ENCODE results near the gene BABAM2. TPM values are rescaled to one million over a fixed set of nuclear protein-coding genes. Genes with fewer than 3 reads are reported as not detected.
"Not testable (repeated sequence)": the region's sequence is repeated elsewhere in the genome, so short reads cannot be mapped to it uniquely, and the experiment has no call there.

BABAM2 gene
- total and polyA plus RNA-seq, 7 donors, result 22.9 to 52.3 (median 25.2) TPM

DNA sequence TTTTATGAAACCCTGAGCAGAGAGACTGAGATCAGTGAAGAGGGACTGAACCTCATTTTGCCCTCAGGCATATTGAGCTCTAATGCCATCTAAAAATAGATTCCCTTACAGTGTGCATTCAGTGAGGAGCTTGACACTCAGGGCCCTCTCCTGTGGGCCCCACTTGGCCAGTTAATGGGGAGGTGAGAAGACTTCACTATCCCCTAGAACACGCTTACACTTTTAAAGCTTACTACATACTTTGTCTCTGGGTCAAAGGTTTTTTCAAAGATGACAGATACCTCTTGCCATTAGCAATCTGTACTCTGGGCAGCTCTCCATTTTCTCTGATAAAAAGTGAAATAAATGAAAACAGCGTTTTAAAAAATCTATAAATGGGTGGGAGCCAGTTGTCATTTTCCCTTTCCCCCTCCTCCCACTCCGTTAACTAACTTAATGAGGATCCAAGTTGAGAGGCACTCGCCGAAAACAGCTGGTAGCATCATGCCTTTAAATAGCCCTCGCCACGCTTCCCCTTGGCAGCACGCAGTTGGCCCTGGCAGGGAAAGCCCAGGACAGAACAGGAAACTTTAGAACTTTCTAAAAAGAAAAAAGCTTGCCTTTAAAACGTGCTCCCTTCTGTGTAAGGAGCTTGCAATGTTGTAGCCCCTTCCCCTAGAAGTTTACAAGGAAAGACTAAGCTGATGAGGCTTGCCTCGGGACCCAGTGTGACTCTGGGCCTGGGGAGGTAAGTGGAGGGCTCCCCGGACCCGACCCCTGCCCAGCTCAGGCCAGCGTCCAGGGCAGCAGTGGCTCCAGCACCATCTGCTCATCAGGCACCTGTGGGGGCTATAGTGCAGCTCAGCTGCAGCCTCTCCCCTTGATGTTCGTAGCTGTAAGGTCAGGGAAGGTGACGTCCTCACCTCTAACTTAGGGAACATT lies 443.3 kb downstream of the BABAM2 start:
- peak overlapping the region; percentile 25 to 73 (median 58) for H3K27ac ChIP-seq
- H3K4me1 ChIP-seq, result peaks cover 0 to 36% (median 30%) of the 10 kb centered on the region in 4 donors
- no peaks in the 10 kb centered on the region for H3K27me3 ChIP-seq
- no peak overlapping the region for H3K4me3 ChIP-seq
- peak; percentile 85 for DNase-seq
- no peaks in the 10 kb centered on the region for H3K36me3 ChIP-seq
- intact Hi-C loops (cut with DNase I), result no loop called here
- TF ChIP-seq EP300 (IDR thresholded peaks at IDR 0.05) (no peak), POLR2AphosphoS5 (IDR thresholded peaks at IDR 0.05) (no peak), POLR2A (IDR thresholded peaks at IDR 0.05) (no peak)
- TF ChIP-seq, protein P1, sequence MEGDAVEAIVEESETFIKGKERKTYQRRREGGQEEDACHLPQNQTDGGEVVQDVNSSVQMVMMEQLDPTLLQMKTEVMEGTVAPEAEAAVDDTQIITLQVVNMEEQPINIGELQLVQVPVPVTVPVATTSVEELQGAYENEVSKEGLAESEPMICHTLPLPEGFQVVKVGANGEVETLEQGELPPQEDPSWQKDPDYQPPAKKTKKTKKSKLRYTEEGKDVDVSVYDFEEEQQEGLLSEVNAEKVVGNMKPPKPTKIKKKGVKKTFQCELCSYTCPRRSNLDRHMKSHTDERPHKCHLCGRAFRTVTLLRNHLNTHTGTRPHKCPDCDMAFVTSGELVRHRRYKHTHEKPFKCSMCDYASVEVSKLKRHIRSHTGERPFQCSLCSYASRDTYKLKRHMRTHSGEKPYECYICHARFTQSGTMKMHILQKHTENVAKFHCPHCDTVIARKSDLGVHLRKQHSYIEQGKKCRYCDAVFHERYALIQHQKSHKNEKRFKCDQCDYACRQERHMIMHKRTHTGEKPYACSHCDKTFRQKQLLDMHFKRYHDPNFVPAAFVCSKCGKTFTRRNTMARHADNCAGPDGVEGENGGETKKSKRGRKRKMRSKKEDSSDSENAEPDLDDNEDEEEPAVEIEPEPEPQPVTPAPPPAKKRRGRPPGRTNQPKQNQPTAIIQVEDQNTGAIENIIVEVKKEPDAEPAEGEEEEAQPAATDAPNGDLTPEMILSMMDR (IDR thresholded peaks at IDR 0.05), result no peak
- H3K9me3 ChIP-seq, result no peaks in the 10 kb centered on the region
- WGBS, 2 donors, result 68 to 87% methylated on average over 15 of the region's 15 CpGs

DNA sequence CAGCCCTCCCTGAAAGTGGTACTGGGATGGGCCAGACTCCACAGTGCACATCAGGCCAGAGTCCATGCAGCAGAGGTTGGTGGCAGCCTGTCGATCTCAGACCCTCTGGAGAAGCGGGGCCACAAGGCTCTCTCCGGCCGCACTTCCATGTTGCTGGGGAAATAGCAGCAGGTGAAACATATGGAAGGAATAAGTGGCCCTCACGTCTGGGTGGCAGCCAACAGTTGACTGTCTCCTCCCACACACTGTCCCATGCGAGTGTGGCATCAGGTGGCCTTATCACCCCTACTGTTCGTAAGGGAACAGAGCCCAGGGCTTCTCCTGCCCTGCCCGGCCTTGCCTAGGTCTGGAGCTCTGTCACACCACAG lies 444.0 kb downstream of the BABAM2 start:
- H3K27me3 ChIP-seq, result no peaks in the 10 kb centered on the region
- H3K9me3 ChIP-seq, result no peaks in the 10 kb centered on the region
- H3K36me3 ChIP-seq, result no peaks in the 10 kb centered on the region
- H3K4me1 ChIP-seq, result peaks cover 0 to 40% (median 33%) of the 10 kb centered on the region in 4 donors
- intact Hi-C loops (cut with DNase I), result no loop called here
- peak; percentile 61 for DNase-seq
- 91% methylated on average over 8 of the region's 8 CpGs for WGBS, 2 donors
- H3K4me3 ChIP-seq, result no peak overlapping the region
- H3K27ac ChIP-seq, result peak overlapping the region; percentile 25 to 73 (median 58)
- TF ChIP-seq POLR2AphosphoS5 (IDR thresholded peaks at IDR 0.05) (no peak), EP300 (IDR thresholded peaks at IDR 0.05) (no peak), POLR2A (IDR thresholded peaks at IDR 0.05) (no peak)
- TF ChIP-seq, protein P1 (IDR thresholded peaks at IDR 0.05), result no peak

DNA sequence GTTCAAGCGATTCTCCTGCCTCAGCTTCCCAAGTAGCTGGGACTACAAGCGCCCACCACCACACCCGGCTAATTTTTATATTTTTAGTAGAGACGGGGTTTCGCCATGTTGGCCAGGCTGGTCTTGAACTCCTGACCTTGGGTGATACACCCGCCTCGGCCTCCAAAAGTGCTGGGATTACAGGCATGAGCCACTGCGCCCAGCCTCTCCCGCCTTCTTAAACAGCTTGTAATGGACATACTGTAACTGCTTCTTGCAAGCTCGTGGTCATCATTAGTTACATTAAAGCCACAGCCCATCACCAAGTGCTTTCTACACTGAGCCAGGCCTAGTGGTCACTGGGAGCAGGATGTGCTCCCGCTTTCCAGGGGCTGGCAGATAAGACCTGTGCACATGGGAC lies 444.7 kb downstream of the BABAM2 start:
- peaks cover 0 to 40% (median 33%) of the 10 kb centered on the region in 4 donors for H3K4me1 ChIP-seq
- H3K36me3 ChIP-seq; H3K27me3 ChIP-seq; intact Hi-C loops (cut with DNase I); H3K9me3 ChIP-seq; H3K27ac ChIP-seq; H3K4me3 ChIP-seq: not testable (repeated sequence)
- 96 to 97% methylated on average over 11 of the region's 11 CpGs for WGBS, 2 donors
- DNase-seq, result peak; percentile 48

DNA sequence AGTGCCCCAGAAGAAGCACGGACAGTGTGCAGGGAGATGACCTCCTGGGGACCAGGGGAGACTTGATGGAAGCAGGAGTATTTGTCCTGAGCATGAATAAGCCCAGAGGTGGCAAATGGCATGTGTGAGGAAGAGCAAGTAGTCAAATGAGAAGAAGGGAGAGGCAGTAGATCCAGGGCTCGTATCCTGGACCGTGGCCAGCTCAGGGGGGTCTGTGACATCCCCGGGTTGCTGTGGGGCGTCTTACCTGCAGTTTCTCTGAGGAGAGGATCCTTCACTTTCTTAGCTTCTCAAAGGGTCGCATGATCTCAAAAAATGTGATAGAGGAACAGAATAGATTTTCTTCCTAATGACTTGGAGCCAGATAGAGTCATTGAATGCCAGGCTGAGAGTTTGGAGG lies 445.1 kb downstream of the BABAM2 start:
- intact Hi-C loops (cut with DNase I), result no loop called here
- 96 to 97% methylated on average over 6 of the region's 6 CpGs for WGBS, 2 donors
- H3K36me3 ChIP-seq, result no peaks in the 10 kb centered on the region
- peaks cover 0 to 42% (median 33%) of the 10 kb centered on the region in 4 donors for H3K4me1 ChIP-seq
- no peaks in the 10 kb centered on the region for H3K27me3 ChIP-seq
- TF ChIP-seq POLR2AphosphoS5 (IDR thresholded peaks at IDR 0.05) (no peak), POLR2A (IDR thresholded peaks at IDR 0.05) (no peak), EP300 (IDR thresholded peaks at IDR 0.05) (no peak)
- TF ChIP-seq, protein P1 (IDR thresholded peaks at IDR 0.05), result no peak
- no peak overlapping the region for H3K27ac ChIP-seq
- no peak for DNase-seq
- no peak overlapping the region for H3K4me3 ChIP-seq
- H3K9me3 ChIP-seq, result no peaks in the 10 kb centered on the region

DNA sequence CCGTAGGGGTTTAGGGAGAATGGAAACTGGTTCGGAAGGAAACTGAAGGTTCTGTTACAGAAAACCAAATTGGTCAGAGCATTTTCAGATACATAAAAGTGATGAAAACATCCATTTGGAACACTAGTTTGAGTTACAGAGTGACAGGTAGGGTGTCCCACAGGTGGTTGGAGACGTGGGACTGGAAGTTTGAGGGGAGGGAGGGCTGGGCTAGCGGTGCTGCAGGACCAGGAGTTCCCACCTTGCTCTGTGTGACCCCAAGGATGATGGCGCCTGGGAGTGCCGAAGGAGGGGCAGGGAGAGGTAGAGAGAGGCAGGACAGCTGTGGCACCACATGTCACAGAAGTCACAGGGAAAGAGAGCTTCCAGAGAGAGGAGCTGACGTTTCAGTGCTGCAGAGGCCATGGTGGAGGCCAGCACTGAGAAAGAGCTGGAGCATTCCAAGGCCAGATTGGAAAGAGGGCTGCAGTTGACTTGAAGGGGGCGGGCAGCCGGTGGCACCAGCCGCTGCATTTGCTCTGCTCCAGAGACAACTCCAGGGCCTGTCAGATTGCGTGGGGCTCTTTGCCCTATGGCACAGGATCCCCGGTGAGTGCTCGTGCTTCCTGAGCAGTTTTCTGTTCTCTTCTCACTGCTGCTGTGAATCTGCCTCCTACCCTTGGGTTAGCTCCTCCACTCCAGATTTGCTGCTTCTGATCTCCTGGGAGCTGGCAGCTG lies 445.9 kb downstream of the BABAM2 start:
- intact Hi-C loops (cut with DNase I), result no loop called here
- Histone ChIP-seq H3K4me3 (no peak overlapping the region), H3K9me3 (no peaks in the 10 kb centered on the region), H3K36me3 (no peaks in the 10 kb centered on the region), H3K27me3 (no peaks in the 10 kb centered on the region), H3K4me1 (peaks cover 0 to 50% (median 33%) of the 10 kb centered on the region in 4 donors), H3K27ac (no peak overlapping the region)
- WGBS, 2 donors, result 85 to 90% methylated on average over 13 of the region's 13 CpGs
- TF ChIP-seq, protein P1 (IDR thresholded peaks at IDR 0.05), result no peak
- no peak for TF ChIP-seq EP300 (IDR thresholded peaks at IDR 0.05)
- TF ChIP-seq POLR2AphosphoS5 (IDR thresholded peaks at IDR 0.05), result no peak
- TF ChIP-seq POLR2A (IDR thresholded peaks at IDR 0.05), result no peak
- DNase-seq, result peak; percentile 51

Data from sigmoid colon (tissue), 7 donors.